Ishikawa (cell line): Measurements from ENCODE around the gene GNAI1.

Experiments used
- MAX ChIP-seq: IDR thresholded peaks from 2 replicates; pipeline ENCODE4 v1.6.1; 2012
- TAF1 ChIP-seq: IDR thresholded peaks from 2 replicates; pipeline ENCODE4 v1.6.1; 2012; ENCODE audit warnings: low read depth, mild to moderate bottlenecking

GRCh38 chr7:80135309-80136104 lies 876 bp downstream of the GNAI1 start:
- peak; percentile 20; the same call in 1 of the 2 replicates for TF ChIP-seq MAX
- TF ChIP-seq TAF1, result no peak
